Stimulated activated CD4-positive, alpha-beta T cell treated with anti-CD3 and anti-CD28 coated beads, Interleukin-4, amount 100 ng/mL, for 48 hours (primary cell): ENCODE measurements around the gene PANK3.
"Not testable (repeated sequence)": the region's sequence is repeated elsewhere in the genome, so short reads cannot be mapped to it uniquely, and the experiment has no call there.

ENCODE experiments used
- DNase-seq, 2 donors: peaks; one replicate each; pipeline ENCODE4 v3.0.0-alpha.2; 2020; ENCODE audit warnings: low read depth in 2 of 2

PANK3 gene

GRCh38 chr5:168552146-168552545 is 27.0 kb downstream of the PANK3 start:
- DNase-seq: no peak

DNA sequence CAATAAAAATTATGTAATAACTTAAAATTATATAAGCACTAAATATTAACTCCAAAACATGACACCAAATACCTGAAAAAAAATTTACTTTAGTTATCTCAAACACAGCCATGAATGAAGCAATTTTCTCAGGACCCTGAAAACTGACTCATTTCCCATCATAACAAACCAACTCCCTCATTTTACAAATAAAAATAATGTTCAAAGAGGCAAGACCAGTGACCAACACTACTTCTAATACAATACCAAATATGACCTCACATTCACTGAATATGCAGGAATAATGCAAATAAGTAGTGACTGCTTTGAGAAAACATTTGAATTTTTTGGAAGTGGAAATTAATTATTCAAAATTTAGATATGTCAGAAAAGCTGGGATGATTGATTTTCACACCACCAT is 28.5 kb downstream of the PANK3 start:
- no peak for DNase-seq

- DNase-seq: no peak
Measured at GRCh38 chr5:168549554-168549953, 29.6 kb downstream of the PANK3 start.

DNA sequence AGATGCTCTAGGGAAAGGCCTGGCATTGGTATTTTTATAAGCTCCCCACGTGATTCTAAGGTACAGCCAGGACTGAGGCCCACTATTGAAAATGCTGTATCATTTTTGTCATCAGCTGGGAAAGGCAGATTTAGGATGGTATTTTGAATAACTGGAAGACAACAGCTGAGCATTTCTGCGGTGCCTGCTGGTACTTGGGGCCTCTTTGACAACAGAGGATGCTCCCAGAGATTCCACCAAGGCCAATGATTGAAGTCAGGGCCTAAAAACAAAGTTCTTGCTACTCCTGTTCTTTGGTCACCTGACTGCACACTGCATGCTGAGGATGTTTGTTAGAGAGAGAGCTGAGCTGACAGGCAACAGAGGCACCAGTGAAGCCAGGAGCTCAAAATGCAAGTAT is 42.0 kb downstream of the PANK3 start:
- no peak for DNase-seq

DNA sequence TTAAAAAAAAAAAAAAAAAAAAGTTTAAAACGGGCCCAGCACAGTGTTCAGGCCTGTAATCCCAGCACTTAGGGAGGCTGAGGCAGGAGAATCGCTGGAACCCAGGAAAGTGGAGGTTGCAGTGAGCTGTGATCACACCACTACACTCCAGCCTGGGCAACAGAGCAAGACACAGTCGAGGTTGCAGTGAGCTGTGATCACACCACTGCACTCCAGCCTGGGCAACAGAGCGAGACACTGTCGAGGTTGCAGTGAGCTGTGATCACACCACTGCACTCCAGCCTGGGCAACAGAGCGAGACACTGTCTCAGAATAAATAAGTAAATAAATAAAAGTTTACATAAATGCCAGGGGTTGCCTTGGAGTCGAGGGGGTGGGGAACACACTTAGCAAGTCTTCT is 44.8 kb downstream of the PANK3 start:
- not testable (repeated sequence) for DNase-seq

- DNase-seq: no peak
Measured at GRCh38 chr5:168531987-168532864, 46.9 kb downstream of the PANK3 start.

- DNase-seq: no peak
Measured at GRCh38 chr5:168531191-168531590, 48.0 kb downstream of the PANK3 start.

GRCh38 chr5:168530621-168531150 is 48.5 kb downstream of the PANK3 start:
- DNase-seq: no peak

GRCh38 chr5:168529374-168530234 is 49.6 kb downstream of the PANK3 start:
- DNase-seq: no peak

GRCh38 chr5:168528521-168529373 is 50.4 kb downstream of the PANK3 start, which contains the start of gene FBLL1:
Gene FBLL1 (plus strand): TSS chr5:168529305. CDS start chr5:168529505, 200 bp downstream.
- DNase-seq: no peak

- DNase-seq: no peak
Measured at GRCh38 chr5:168527756-168528295, 51.3 kb downstream of the PANK3 start.

DNA sequence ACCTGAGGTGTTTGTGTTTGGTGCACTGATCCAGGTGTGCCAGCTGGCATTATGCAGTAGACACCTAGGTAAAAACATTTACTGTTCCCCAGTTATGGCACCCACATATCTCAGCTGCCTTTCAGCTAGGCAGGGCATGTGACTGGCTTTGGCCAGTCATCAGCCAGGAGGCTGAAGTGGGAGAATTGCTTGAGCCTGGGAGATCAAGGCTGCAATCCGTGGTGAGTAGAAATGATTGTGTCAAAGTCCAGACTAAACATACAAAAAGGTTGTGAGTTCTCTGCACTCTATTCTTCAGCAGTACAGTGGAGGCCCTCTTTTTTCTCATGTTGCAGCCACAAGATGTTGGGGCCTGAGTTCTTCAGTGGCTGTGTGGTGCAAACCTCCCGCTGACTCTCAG is 53.3 kb downstream of the PANK3 start:
- DNase-seq: no peak

DNA sequence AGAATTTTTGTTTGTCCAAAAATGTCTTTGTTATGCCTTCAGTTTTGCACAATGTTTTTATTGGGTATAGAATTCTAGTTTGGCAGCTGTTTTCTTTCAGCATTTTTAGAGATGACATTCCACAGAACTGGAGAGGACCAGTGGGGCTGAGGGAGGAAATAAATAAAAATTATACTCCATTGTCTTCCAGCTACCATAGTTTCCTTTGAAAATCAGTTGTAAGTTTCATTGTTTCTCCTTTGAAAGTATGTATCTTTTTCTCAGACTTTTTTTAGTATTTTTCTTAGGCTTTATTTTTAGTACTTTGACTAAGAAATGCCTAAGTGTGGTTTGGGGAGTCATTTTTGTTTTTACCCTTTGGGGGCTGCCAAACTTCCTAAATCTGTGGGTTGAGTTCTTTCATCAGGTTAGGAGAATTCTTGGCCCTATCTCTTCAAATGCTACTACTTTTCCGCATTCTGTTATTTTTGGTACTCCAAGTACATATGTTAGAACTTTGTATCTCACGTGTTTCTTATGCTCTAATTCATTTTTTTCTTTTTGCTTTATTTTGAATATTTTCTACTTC is 65.2 kb downstream of the PANK3 start:
- DNase-seq: no peak

DNA sequence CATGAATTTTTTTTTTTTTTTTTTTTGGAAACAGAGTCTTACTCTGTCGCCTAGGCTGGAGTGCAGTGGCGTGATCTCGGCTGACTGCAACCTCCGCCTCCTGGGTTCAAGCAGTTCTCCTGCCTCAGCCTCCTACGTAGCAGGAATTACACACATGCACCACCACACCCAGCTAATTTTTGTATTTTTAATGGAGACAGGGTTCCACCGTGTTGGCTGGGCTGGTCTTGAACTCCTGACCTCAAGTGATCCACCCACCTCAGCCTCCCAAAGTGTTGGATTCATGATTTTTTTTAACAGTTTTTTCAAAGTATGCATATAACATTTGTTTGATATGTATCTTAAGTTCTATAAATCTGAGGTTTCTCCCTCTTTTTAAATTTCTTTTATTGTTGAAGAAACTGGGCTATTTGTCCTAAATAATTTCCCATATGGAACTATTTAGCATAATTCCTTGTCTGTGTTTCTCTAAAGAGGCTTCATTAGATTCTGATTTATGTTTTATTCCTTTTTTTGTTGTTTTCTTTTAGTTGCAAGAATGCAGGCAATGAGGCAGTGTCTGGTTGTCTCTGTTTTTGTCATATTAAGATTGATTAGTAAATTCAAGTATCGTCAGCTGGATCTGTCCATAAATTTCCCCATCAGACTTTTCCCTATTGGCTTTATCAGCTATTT is 76.5 kb downstream of the PANK3 start:
- no peak for DNase-seq
